GM23338 (cell line): Measurements from ENCODE around the gene STARD4. TPM values are rescaled to one million over a fixed set of nuclear protein-coding genes. Genes with fewer than 3 reads are reported as not detected.

Source experiments
- ATAC-seq: fragments of 200-7000 bp; cut with Tn5 transposase; 3 replicates; pipeline ENCODE4 v1.9.1; 2020
- DNase-seq: peaks from one replicate; pipeline ENCODE4 v3.0.0-alpha.2; 2015; ENCODE audit warnings: low spot score
- H2AFZ ChIP-seq: fragments of 200-600 bp; sonication (generic); 2 replicates; pipeline ENCODE4 v1.8.0; 2016; ENCODE audit warnings: antibody characterized with exemption, mild to moderate bottlenecking, moderate library complexity
- H3F3A ChIP-seq: fragments of 200-600 bp; sonication (generic); replicated peaks from 2 replicates; pipeline ENCODE4 v1.8.0; 2017; ENCODE audit warnings: antibody characterized with exemption, mixed run types, low read depth
- H3K27ac ChIP-seq: fragments of 200-600 bp; sonication (generic); 2 replicates; pipeline ENCODE4 v1.6.1; 2016; ENCODE audit warnings: low read depth
- H3K27me3 ChIP-seq: fragments of 200-600 bp; sonication (generic); 2 replicates; pipeline ENCODE4 v1.8.0; 2016; ENCODE audit warnings: mild to moderate bottlenecking, mixed run types, moderate library complexity; ENCODE audit not compliant: insufficient read depth
- H3K36me3 ChIP-seq: fragments of 200-600 bp; sonication (generic); 2 replicates; pipeline ENCODE4 v1.8.0; 2016; ENCODE audit warnings: mild to moderate bottlenecking; ENCODE audit not compliant: insufficient read depth
- H3K4me1 ChIP-seq: fragments of 200-600 bp; sonication (generic); 2 replicates; pipeline ENCODE4 v1.8.0; 2016; ENCODE audit warnings: mild to moderate bottlenecking, moderate library complexity; ENCODE audit not compliant: insufficient read depth
- H3K4me2 ChIP-seq: fragments of 200-600 bp; sonication (generic); 2 replicates; pipeline ENCODE4 v1.7.1; 2017; ENCODE audit warnings: mixed run types
- H3K4me3 ChIP-seq: fragments of 200-600 bp; sonication (generic); 2 replicates; pipeline ENCODE4 v1.6.1; 2016; ENCODE audit warnings: mixed run types
- H3K79me2 ChIP-seq: fragments of 200-600 bp; sonication (generic); replicated peaks from 2 replicates; pipeline ENCODE4 v1.8.0; 2017; ENCODE audit warnings: mild to moderate bottlenecking; ENCODE audit not compliant: insufficient read depth
- H3K9me2 ChIP-seq: fragments of 200-600 bp; sonication (generic); 2 replicates; pipeline ENCODE4 v1.8.0; 2017; ENCODE audit not compliant: insufficient read depth
- H4K20me1 ChIP-seq: fragments of 200-600 bp; sonication (generic); replicated peaks from 2 replicates; pipeline ENCODE4 v1.8.0; 2017; ENCODE audit warnings: mild to moderate bottlenecking; ENCODE audit not compliant: insufficient read depth
- H3K27ac Mint-ChIP-seq: 2 replicates; pipeline ENCODE4 v1.8.0; 2020; ENCODE audit warnings: inconsistent platforms, mild to moderate bottlenecking, moderate library complexity, mixed read lengths
- H3K27me3 Mint-ChIP-seq: 3 replicates; pipeline ENCODE4 v1.8.0; 2022; ENCODE audit warnings: low read depth, mild to moderate bottlenecking, moderate library complexity, mixed read lengths, inconsistent platforms; ENCODE audit not compliant: insufficient read depth, poor library complexity
- H3K36me3 Mint-ChIP-seq: 3 replicates; pipeline ENCODE4 v1.8.0; 2021; ENCODE audit warnings: low read depth, mild to moderate bottlenecking, inconsistent platforms, moderate library complexity, mixed read lengths
- H3K4me1 Mint-ChIP-seq: 3 replicates; pipeline ENCODE4 v1.8.0; 2020; ENCODE audit warnings: mild to moderate bottlenecking, inconsistent platforms, mixed read lengths
- H3K4me3 Mint-ChIP-seq: 3 replicates; pipeline ENCODE4 v1.8.0; 2021; ENCODE audit warnings: moderate library complexity, mild to moderate bottlenecking, inconsistent platforms, mixed read lengths
- H3K9me3 Mint-ChIP-seq: 3 replicates; pipeline ENCODE4 v1.8.0; 2020; ENCODE audit warnings: moderate library complexity, mild to moderate bottlenecking, inconsistent platforms, mixed read lengths
- CREB1 ChIP-seq: fragments of 250-450 bp; sonication (Bioruptor Pico); IDR thresholded peaks from 2 replicates; pipeline ENCODE4 v1.5.0; 2020; ENCODE audit warnings: low read depth, mild to moderate bottlenecking, moderate library complexity
- CTCF ChIP-seq, 2 experiments: fragments of 200-600 bp in 1 of 2; sonication (generic) in 1 of 2; conservative IDR thresholded peaks; 2 replicates each; pipeline versions ENCODE4 v1.5.1 to v1.6.1; 2016 to 2017; ENCODE audit warnings: antibody characterized with exemption in 2 of 2, low read depth in 2 of 2, mild to moderate bottlenecking in 2 of 2, moderate library complexity in 1 of 2
- ETS1 ChIP-seq: IDR thresholded peaks from 2 replicates; pipeline ENCODE4 v1.6.1; 2016; ENCODE audit warnings: antibody characterized with exemption
- EZH2 ChIP-seq: fragments of 200-600 bp; sonication (generic); IDR thresholded peaks from one replicate; pipeline ENCODE4 v1.8.0; 2017; ENCODE audit warnings: antibody characterized with exemption, mild to moderate bottlenecking, low read depth; ENCODE audit not compliant: unreplicated experiment
- EZH2phosphoT487 ChIP-seq: fragments of 200-600 bp; sonication (generic); IDR thresholded peaks from one replicate; pipeline ENCODE4 v1.8.1; 2018; ENCODE audit warnings: antibody characterized with exemption; ENCODE audit not compliant: unreplicated experiment
- JUNB ChIP-seq: IDR thresholded peaks from one replicate; pipeline ENCODE4 v1.6.1; 2016; ENCODE audit warnings: antibody characterized with exemption; ENCODE audit not compliant: unreplicated experiment
- NANOG ChIP-seq: IDR thresholded peaks from 2 replicates; pipeline ENCODE4 v1.6.1; 2016; ENCODE audit warnings: antibody characterized with exemption, borderline replicate concordance
- POLR2AphosphoS5 ChIP-seq: IDR thresholded peaks from 2 replicates; pipeline ENCODE4 v1.6.1; 2016; ENCODE audit warnings: antibody characterized with exemption, low read depth
- REST ChIP-seq: IDR thresholded peaks from one replicate; pipeline ENCODE4 v1.6.1; 2018; ENCODE audit warnings: antibody characterized with exemption; ENCODE audit not compliant: unreplicated experiment
- STAT1 ChIP-seq: IDR thresholded peaks from one replicate; pipeline ENCODE4 v1.6.1; 2016; ENCODE audit warnings: antibody characterized with exemption; ENCODE audit not compliant: unreplicated experiment
- ZNF114 ChIP-seq: fragments of 250-450 bp; sonication (Bioruptor Pico); IDR thresholded peaks from 2 replicates; pipeline ENCODE4 v1.5.0; 2020; ENCODE audit warnings: mild to moderate bottlenecking, moderate library complexity
- ZNF331 ChIP-seq: fragments of 250-450 bp; sonication (Bioruptor Pico); IDR thresholded peaks from 2 replicates; pipeline ENCODE4 v1.5.0; 2020; ENCODE audit warnings: low read depth, mild to moderate bottlenecking, moderate library complexity
- ZNF462 ChIP-seq: fragments of 250-450 bp; sonication (Bioruptor Pico); IDR thresholded peaks from 2 replicates; pipeline ENCODE4 v1.5.0; 2020; ENCODE audit warnings: mild to moderate bottlenecking, moderate library complexity
- polyA plus RNA-seq: library from polyadenylated mRNA; unstranded; fragments of >200 nt; fragmentation: Nextera tagmentation; extraction: Ambion mirVana; gene quantifications from 2 replicates; pipeline ENCODE4 v1.2.1, GENCODE V29; 2016
- total RNA-seq: library from RNA; depleted of rRNA; stranded (reverse); fragments of >200 nt; shearing (Covaris generic); gene quantifications from 2 replicates; pipeline ENCODE4 v1.2.3, GENCODE V29; 2014

STARD4 gene
- total and polyA plus RNA-seq, 2 experiments from 2014 or later: 25.0 to 92.0 TPM

- Mint-ChIP-seq H3K9me3 (no peaks in the 10 kb centered on the region), H3K27ac (no peak overlapping the region), H3K27me3 (peaks cover 2% of the 10 kb centered on the region), H3K36me3 (no peaks in the 10 kb centered on the region), H3K4me3 (no peak overlapping the region), H3K4me1 (no peaks in the 10 kb centered on the region)
- H3K4me3 ChIP-seq: no peak overlapping the region
- no peaks in the 10 kb centered on the region for H3F3A ChIP-seq
- no peaks in the 10 kb centered on the region for H3K27me3 ChIP-seq
- H3K4me1 ChIP-seq: no peaks in the 10 kb centered on the region
- no peak for DNase-seq
- no peak for ATAC-seq
- H3K79me2 ChIP-seq: no peaks in the 10 kb centered on the region
- H3K9me2 ChIP-seq: no peaks in the 10 kb centered on the region
- no peaks in the 10 kb centered on the region for H3K36me3 ChIP-seq
- H2AFZ ChIP-seq: no peak overlapping the region
- H4K20me1 ChIP-seq: no peaks in the 10 kb centered on the region
- TF ChIP-seq ZNF114 (no peak), POLR2AphosphoS5 (no peak), EZH2phosphoT487 (no peak), ZNF331 (CRISPR knock-in tag) (no peak), ETS1 (no peak), REST (no peak), CTCF (conservative IDR thresholded peaks at IDR 0.05; ENCODE audit: low read depth in 2 of 2) (no peak), NANOG (no peak), ZNF462 (no peak), EZH2 (no peak), STAT1 (no peak), JUNB (no peak), CREB1 (no peak)
- H3K4me2 ChIP-seq: no peak overlapping the region
- H3K27ac ChIP-seq: no peak overlapping the region
Observed at GRCh38 chr5:111478898-111479297, 33.4 kb downstream of the STARD4 start.
